Measurements from ENCODE around the gene PHLDA3. TPM values are rescaled to one million over a fixed set of nuclear protein-coding genes. Genes with fewer than 3 reads are reported as not detected.

PHLDA3 gene
- total and polyA plus RNA-seq, 2 of the 13 experiments (the other 11 are each of a cell fraction or from before 2014, with no cell fraction given), result 16.7 to 33.6 TPM

- intact Hi-C loops (cut with micrococcal nuclease; ENCODE audit: unreplicated experiment), result no loop called here
These were observed 12.0 kb upstream of the PHLDA3 start for GRCh38 chr1:201481004-201481380.

More at GRCh38 chr1:201481004-201481380, 12.0 kb upstream of the PHLDA3 start:
- H2AFZ ChIP-seq (ENCODE audit: low read length), result no peak overlapping the region
- WGBS (ENCODE audit: low lambda C conversion rate), result 31% methylated on average over 15 of the region's 17 CpGs
- DNase-seq (ENCODE audit: low spot score) (no peak), ATAC-seq (no peak), FAIRE-seq (no peak)
- no peaks in the 10 kb centered on the region for H4K20me1 ChIP-seq (ENCODE audit: insufficient read depth, low read length)
- in situ Hi-C loops (cut with HindIII; ENCODE audit: extremely low pct_ligation_motif_present, low pct_unique_long_range_greater_than_20kb), result no loop called here
- H3K27ac ChIP-seq (ENCODE audit: extremely low read length, insufficient read depth, low read length), result no peak overlapping the region
- peaks cover 3 to 39% of the 10 kb centered on the region in 2 experiments; a peak in 3 of 5 replicates for H3K27me3 ChIP-seq (ENCODE audit: control insufficient read depth in 1 of 2, insufficient read depth in 2 of 2, low read length in 2 of 2)
- no peak overlapping the region for H3K9ac ChIP-seq (ENCODE audit: insufficient read depth, low read depth, low read length)
- ChIA-PET POLR2A (interaction anchor here (1.0 to 4.5 kb wide), 8 partner anchors 12 to 33 kb away, joined by 4 to 45 read pairs (median 8); partner anchors contain the start of genes CSRP1 and PHLDA3), CTCF (ENCODE audit: low intra/inter-chr PET ratio, low total read pairs) (interaction anchor here (1.0 to 4.7 kb wide), 4 partner anchors 32 to 46 kb away, joined by 3 to 226 read pairs (median 13); no protein-coding TSS in a partner anchor)
- H3K9me3 ChIP-seq (ENCODE audit: low read length), result no peaks in the 10 kb centered on the region
- TF ChIP-seq ZNF704 (CRISPR knock-in tag; IDR thresholded peaks at IDR 0.05; ENCODE audit: borderline replicate concordance), result 0 out of 2 replicates have a peak, but pooled peaks have one; percentile 11
- 0 out of 2 replicates have a peak, but pooled peaks have one; percentile 4 for TF ChIP-seq ZNF709 (CRISPR knock-in tag; IDR thresholded peaks at IDR 0.05)
- TF ChIP-seq RFXAP (CRISPR knock-in tag; IDR thresholded peaks at IDR 0.05; ENCODE audit: borderline replicate concordance), result 0 out of 2 replicates have a peak, but pooled peaks have one; percentile 9
- TF ChIP-seq, protein P1, sequence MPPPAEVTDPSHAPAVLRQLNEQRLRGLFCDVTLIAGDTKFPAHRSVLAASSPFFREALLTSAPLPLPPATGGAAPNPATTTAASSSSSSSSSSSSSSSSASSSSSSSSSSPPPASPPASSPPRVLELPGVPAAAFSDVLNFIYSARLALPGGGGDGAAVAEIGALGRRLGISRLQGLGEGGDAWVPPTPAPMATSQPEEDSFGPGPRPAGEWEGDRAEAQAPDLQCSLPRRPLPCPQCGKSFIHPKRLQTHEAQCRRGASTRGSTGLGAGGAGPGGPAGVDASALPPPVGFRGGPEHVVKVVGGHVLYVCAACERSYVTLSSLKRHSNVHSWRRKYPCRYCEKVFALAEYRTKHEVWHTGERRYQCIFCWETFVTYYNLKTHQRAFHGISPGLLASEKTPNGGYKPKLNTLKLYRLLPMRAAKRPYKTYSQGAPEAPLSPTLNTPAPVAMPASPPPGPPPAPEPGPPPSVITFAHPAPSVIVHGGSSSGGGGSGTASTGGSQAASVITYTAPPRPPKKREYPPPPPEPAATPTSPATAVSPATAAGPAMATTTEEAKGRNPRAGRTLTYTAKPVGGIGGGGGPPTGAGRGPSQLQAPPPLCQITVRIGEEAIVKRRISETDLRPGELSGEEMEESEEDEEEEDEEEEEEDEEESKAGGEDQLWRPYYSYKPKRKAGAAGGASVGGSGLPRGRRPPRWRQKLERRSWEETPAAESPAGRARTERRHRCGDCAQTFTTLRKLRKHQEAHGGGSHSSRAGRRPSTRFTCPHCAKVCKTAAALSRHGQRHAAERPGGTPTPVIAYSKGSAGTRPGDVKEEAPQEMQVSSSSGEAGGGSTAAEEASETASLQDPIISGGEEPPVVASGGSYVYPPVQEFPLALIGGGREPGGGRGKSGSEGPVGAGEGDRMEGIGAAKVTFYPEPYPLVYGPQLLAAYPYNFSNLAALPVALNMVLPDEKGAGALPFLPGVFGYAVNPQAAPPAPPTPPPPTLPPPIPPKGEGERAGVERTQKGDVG (CRISPR knock-in tag; IDR thresholded peaks at IDR 0.05; ENCODE audit: borderline replicate concordance), result no peak
- peak overlapping the region; percentile 87 for H3K4me2 ChIP-seq (ENCODE audit: low read depth, low read length)
- no TSS peak for BruUV-seq (replicated peaks)
- peaks cover 3% of the 10 kb centered on the region in 2 experiments; a peak in 3 of 5 replicates for H3K36me3 ChIP-seq (replicated peaks in 1 of 2; ENCODE audit: control insufficient read depth in 1 of 2, insufficient read depth in 2 of 2, low read length in 2 of 2)
- H3K79me2 ChIP-seq (ENCODE audit: insufficient read depth, low read length), result no peaks in the 10 kb centered on the region
- peak overlapping the region in 2 of 3 experiments; percentile 40 to 63; a peak in 4 of 6 replicates for H3K4me3 ChIP-seq (replicated peaks in 1 of 3; ENCODE audit: insufficient read depth in 1 of 3, low read depth in 2 of 3, low read length in 3 of 3)
- peaks cover 29% of the 10 kb centered on the region for H3K4me1 ChIP-seq (ENCODE audit: insufficient read depth, low read length)
